ENCODE measurements around the gene FAAH. TPM values are rescaled to one million over a fixed set of nuclear protein-coding genes. Genes with fewer than 3 reads are reported as not detected.

The FAAH gene
- total and polyA plus RNA-seq, 2 of the 4 experiments (the other 2 are of a cell fraction) = under 0.01 to 0.19 TPM

- TF ChIP-seq RCOR1 (IDR thresholded peaks at IDR 0.05; ENCODE audit: insufficient replicate concordance, low read length) (no peak), FOS (IDR thresholded peaks at IDR 0.05; ENCODE audit: low read depth, low read length) (no peak), MAZ (IDR thresholded peaks at IDR 0.05; ENCODE audit: borderline replicate concordance, low read depth, low read length) (no peak)
These were observed 5.2 kb downstream of the FAAH start (continued) for GRCh38 chr1:46399307-46399706.

DNA sequence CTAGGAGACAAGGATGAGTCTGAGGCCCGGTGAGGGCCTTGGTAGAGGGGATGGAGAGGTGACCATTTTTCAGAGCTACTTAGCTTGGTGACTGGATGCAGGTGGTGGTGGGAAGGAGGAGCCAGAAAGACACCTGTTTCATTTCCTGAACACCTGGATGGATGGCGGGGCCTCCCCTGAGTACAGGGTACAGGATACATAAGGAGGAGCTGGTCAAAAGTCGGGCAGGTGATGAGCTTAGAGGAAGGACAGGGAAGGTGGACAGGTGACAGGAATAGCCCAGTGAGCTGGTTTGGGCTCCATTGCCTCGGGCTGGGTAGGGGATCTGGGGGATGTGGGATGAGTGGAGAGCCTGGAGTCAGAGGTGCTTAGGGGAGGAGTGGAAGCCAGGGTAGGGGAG is 6.3 kb downstream of the FAAH start:
- Histone ChIP-seq H4K20me1 (ENCODE audit: insufficient read depth, low read length) (no peaks in the 10 kb centered on the region), H4K8ac (ENCODE audit: low read depth in 2 of 2, low read length in 2 of 2) (no peak overlapping the region), H3K4me3 (ENCODE audit: insufficient read depth, low read depth, low read length) (no peak overlapping the region), H2BK15ac (ENCODE audit: low read depth, low read length) (no peak overlapping the region), H3K23ac (ENCODE audit: low read depth, low read length) (no peak overlapping the region), H3K27me3 (ENCODE audit: control insufficient read depth, insufficient read depth, low read length) (peaks cover 40% of the 10 kb centered on the region), H3K9me3 (ENCODE audit: control insufficient read depth, insufficient read depth, low read length) (no peaks in the 10 kb centered on the region), H3K4me1 (ENCODE audit: control insufficient read depth, insufficient read depth, low read length) (no peaks in the 10 kb centered on the region; the same call in 1 of the 2 replicates), H3K79me1 (ENCODE audit: low read depth in 1 of 2, low read length in 2 of 2) (no peaks in the 10 kb centered on the region), H3K14ac (replicated peaks; ENCODE audit: low read depth, low read length) (no peak overlapping the region), H2AFZ (replicated peaks; ENCODE audit: low read length, poor library complexity) (no peak overlapping the region), H3K9ac (ENCODE audit: low read depth, low read length) (no peak overlapping the region), H3K18ac (ENCODE audit: low read depth, low read length) (no peak overlapping the region), H2BK5ac (ENCODE audit: low read depth, low read length, poor library complexity, severe bottlenecking) (no peak overlapping the region), H2BK20ac (ENCODE audit: low read depth, low read length) (no peak overlapping the region), H3K56ac (ENCODE audit: extremely low read depth, insufficient read depth, low read length) (no peak overlapping the region), H4K91ac (ENCODE audit: insufficient read depth, low read depth, low read length) (no peak overlapping the region), H3K4ac (ENCODE audit: low read depth, low read length) (no peak overlapping the region), H2AK9ac (replicated peaks; ENCODE audit: low read depth, low read length, poor library complexity) (no peak overlapping the region), H3K36me3 (ENCODE audit: control insufficient read depth, insufficient read depth, low read length) (no peaks in the 10 kb centered on the region), H2BK120ac (ENCODE audit: low read depth, low read length) (no peak overlapping the region), H2AK5ac (ENCODE audit: low read depth, low read length) (no peak overlapping the region), H3K27ac (ENCODE audit: insufficient read depth, low read length) (no peak overlapping the region), H3K4me2 (ENCODE audit: low read depth, low read length) (no peak overlapping the region), H3K9me1 (ENCODE audit: insufficient read depth, low read length) (no peaks in the 10 kb centered on the region), H4K5ac (ENCODE audit: low read depth, low read length) (no peak overlapping the region)
- BruUV-seq (replicated peaks) = no TSS peak
- intact Hi-C loops (cut with micrococcal nuclease) = loop anchor here (10.0 kb wide), 1 partner anchor 774 kb away; no protein-coding TSS in a partner anchor
- whole genome bisulfite sequencing, 2 experiments (ENCODE audit: extremely low coverage in 2 of 2, insufficient read length in 1 of 2) = 34% methylated on average over 3 of the region's 4 CpGs; no CpG with 5 or more reads in 1 of the 2 experiments
- ChIA-PET POLR2A (ENCODE audit: unreplicated experiment) (no interaction called here), CTCF (no interaction called here)
- no peak for ATAC-seq (ENCODE audit: low read depth)
- TF ChIP-seq RAD21 (IDR thresholded peaks at IDR 0.05; ENCODE audit: low read length) = no peak
- TF ChIP-seq USF2 (IDR thresholded peaks at IDR 0.05; ENCODE audit: low read depth, low read length) = no peak
- TF ChIP-seq ELK1 (IDR thresholded peaks at IDR 0.05; ENCODE audit: borderline replicate concordance, low read depth, low read length) = no peak
- no peak for TF ChIP-seq FOS (IDR thresholded peaks at IDR 0.05; ENCODE audit: low read depth, low read length)
- dilution Hi-C loops (cut with HindIII; ENCODE audit: low sequenced_read_pairs, unreplicated experiment) = no loop called here
- in situ Hi-C loops (cut with MboI; ENCODE audit: low sequenced_read_pairs) = loop anchor here (25.0 kb wide), 1 partner anchor 312 kb away; the partner anchor contains the start of gene EFCAB14
- no peak for DNase-seq
